Activated gamma-delta T cell treated with Interleukin-2 at 50 U/mL for 16 hours (primary cell): ENCODE measurements around the gene PHACTR4.
"Not testable (repeated sequence)": the region's sequence is repeated elsewhere in the genome, so short reads cannot be mapped to it uniquely, and the experiment has no call there.

Experiments used
- DNase-seq: peaks from one replicate; pipeline ENCODE4 v3.0.0-alpha.2; 2020

The PHACTR4 gene

GRCh38 chr1:28505406-28506187 is 136.1 kb downstream of the PHACTR4 start, which contains the start of gene RCC1:
Gene RCC1, plus strand, starts transcription at chr1:28506043. Its CDS starts 23,824 bp downstream, at chr1:28529867.
- peak; percentile 94 for DNase-seq

- DNase-seq = no peak
Observed at GRCh38 chr1:28506907-28507246, 137.3 kb downstream of the PHACTR4 start.

DNA sequence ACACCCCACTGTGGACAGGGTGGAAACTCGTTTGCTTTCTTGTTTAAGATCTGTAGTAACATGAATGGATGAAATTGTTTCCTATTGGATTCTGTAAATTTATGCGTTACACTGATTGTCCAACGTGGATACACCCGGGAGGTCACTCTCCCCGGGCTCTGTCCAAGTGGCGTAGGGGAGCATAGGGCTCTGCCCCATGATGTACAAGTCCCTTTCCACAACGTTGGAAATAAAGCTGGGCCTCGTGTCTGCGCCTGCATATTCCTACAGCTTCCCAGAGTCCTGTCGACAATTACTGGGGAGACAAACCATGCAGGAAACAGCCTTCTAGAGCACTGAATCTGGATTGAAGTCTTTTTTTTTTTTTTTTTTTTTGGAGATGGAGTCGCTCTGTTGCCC is 137.7 kb downstream of the PHACTR4 start:
- DNase-seq = no peak

DNA sequence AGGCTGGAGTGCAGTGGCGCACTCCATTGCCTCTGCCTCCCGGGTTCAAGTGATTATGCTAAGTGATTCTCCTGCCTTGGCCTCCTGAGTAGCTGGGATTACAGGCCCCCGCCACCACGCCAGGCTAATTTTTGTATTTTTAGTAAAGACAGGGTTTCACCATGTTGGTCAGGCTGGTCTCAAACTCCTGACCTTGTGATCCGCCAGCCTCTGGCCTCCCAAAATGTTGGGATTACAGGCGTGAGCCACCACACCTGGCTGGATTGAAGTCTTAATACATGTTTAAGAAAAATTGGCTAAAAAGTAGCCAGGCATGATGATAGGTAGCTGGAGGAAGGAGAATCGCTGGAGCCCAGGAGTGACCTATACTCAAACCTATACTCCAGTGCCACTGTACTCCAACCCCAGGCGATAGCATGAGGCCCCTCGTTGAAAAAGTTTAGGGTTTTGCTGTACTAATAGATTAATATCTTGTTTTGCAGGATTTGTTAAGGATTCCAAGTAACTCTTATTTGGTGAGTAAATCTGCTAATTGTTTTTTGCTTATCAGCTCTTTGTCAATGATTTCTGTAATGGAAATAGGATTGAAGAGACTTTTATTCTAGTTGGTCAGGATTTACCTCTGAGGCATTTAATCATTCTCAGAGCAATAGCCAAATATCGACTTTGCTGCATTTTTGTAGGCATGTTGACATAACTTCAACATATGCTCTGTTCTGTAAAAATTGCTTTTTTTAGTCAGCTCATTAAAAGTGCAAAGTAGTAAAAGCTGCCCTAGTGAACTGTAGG is 138.3 kb downstream of the PHACTR4 start:
- DNase-seq = no peak

GRCh38 chr1:28508435-28508754 is 138.9 kb downstream of the PHACTR4 start:
- no peak for DNase-seq

DNA sequence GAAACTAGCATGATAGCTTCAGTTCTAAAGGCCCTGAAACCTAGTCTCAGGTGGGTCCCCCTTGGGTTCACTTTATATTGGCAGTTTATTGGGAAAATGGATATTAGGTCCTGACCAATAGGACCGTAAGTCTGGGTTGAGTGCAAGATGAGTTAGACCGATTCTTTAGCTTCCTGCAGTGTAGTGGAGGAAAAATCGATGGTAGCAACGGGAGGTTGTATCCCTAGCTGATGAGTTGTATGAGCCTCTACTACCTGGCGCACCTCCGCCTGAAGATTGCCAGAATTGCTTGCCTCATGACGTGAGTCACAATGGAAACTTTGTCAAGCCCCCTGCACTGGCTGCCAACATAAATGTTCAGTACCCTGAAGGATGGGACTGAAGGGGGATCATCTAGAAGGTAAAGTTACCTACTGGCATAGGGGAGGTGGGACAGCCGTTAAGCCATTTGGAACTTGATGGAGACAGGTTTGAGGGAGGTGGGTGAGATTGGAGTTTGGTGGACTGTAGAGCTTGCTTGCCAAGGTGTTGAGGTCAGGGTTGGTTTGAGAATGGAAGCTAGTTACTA is 140.2 kb downstream of the PHACTR4 start:
- no peak for DNase-seq

- DNase-seq = no peak
Observed at GRCh38 chr1:28510273-28510969, 140.9 kb downstream of the PHACTR4 start.

- DNase-seq = no peak
Observed at GRCh38 chr1:28510970-28511440, 141.5 kb downstream of the PHACTR4 start.

DNA sequence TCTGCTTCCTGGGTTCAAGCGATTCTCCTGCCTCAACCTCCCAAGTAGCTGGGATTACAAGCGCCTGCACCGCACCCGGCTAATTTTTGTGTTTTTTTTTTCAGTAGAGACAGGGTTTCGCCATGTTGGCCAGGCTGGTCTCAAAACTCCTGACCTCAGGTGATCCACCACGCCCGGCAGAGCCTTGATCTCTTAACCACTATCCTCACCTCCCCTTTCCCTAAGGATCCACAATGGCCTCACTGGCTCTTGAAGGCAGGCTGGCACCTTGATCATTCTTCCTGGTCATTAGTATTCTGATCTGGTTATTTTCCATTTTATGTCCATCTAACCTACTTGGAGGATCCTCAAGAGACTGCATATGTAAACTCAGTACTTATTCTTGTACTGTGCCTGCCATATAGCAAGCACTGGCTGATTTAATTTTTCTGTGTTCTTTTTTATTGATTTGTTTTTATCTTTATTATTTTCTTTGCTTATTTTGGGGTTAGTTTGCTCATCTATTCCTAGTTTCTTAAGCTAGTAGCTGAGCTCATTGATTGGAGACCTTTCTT is 142.6 kb downstream of the PHACTR4 start:
- DNase-seq = no peak

- not testable (repeated sequence) for DNase-seq
Observed at GRCh38 chr1:28514445-28514933, 144.9 kb downstream of the PHACTR4 start.

- DNase-seq = no peak
Observed at GRCh38 chr1:28516518-28516956, 147.0 kb downstream of the PHACTR4 start.

- no peak for DNase-seq
Observed at GRCh38 chr1:28517649-28517999, 148.1 kb downstream of the PHACTR4 start.

- peak; percentile 86 for DNase-seq
Observed at GRCh38 chr1:28518000-28518744, 148.6 kb downstream of the PHACTR4 start.

DNA sequence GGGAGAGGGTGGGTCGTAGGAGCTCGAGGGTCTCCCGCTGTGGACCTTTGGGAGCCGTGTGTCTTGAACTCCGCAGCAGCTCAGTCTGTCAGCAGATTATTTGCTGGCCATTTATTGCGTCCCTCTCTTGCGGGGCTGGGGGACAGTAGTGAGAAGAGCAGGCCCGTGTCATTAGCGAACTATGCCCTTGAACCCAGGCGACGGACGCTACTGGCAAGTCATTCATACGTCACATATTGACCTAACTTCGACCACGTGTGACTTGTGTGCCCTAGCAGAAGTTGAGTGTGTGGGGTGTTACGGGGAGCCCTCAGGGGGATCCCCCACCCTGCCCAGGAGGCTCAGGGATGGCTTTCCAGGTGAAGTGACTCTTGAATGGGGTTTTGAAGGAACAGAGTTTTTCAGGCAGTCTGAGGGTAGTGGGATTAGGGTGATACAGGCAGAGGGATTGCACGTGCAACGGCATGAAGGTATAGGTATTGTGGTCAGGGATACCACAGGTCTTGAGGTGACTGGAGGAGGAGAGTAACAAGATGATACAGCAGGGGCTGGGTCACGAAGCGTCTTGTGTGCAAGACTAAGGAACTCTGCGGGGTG is 149.3 kb downstream of the PHACTR4 start:
- no peak for DNase-seq

GRCh38 chr1:28519946-28520725 is 150.6 kb downstream of the PHACTR4 start:
- no peak for DNase-seq

GRCh38 chr1:28520796-28521195 is 151.3 kb downstream of the PHACTR4 start:
- DNase-seq = not testable (repeated sequence)

DNA sequence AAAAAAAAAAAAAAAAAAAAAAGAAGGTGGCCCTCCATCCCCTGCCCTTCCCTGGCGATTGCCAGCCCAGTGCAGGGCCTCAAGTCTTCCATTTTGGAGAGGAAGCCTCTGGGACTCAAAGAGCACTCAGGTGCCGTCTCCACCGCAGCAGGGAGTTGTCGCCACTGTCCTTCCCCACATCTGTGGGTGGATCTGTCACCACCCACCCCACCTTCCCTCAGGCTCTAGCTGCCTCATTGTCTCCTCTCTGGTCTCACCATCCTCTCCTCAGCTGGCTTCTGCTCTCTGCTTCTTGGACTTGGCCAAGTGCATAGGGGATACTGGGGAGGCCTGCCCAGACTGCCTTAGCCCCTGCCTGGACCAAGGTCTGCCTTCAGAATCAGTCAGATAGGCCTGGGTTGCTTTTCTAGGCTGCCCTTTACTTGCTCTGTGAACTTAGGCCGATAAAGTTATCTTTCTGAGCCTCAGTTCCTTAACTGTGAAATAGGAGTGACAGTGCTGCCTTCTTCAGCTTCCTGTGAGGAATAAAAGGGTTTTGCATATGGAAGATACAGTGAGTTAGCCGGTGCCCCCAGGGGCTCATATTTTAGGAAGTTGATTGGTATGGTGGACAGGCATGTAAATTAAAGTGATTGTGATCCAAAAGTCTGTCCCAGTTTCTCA is 152.1 kb downstream of the PHACTR4 start:
- DNase-seq = no peak

DNA sequence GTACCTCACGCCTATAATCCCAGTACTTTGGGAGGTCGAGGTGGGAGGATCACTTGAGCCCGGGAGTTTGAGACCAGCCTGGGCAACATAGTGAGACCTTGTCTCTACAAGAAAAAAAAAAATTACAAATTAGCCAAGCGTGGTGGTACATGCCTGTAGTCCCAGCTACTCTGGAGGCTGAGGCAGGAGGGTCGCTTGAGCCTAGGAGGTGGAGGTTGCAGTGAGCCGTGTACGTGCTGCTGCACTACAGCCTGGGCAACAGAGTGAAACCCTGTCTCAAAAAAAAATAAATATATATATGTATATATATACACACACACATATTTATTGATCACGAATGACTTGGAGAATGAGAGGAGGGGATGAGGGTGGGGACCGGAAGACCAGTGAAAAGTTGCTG is 153.0 kb downstream of the PHACTR4 start:
- not testable (repeated sequence) for DNase-seq

GRCh38 chr1:28525002-28525642 is 155.6 kb downstream of the PHACTR4 start:
- not testable (repeated sequence) for DNase-seq

- no peak for DNase-seq
Observed at GRCh38 chr1:28526886-28527285, 157.3 kb downstream of the PHACTR4 start.
